ENCODE results near the gene ITPKA. TPM values are rescaled to one million over a fixed set of nuclear protein-coding genes. Genes with fewer than 3 reads are reported as not detected.

The ITPKA gene
- total and polyA plus RNA-seq, 2 of the 13 experiments (the other 11 are each of a cell fraction or from before 2014, with no cell fraction given), result 13.2 to 41.3 TPM

- ChIA-PET CTCF (ENCODE audit: low intra/inter-chr PET ratio, low total read pairs) (interaction anchor here (1.6 kb wide), 1 partner anchor 42 kb away, joined by 13 read pairs; no protein-coding TSS in a partner anchor), POLR2A (interaction anchor here (1.5 kb wide), 2 partner anchors 12 to 15 kb away, joined by 5 read pairs; no protein-coding TSS in a partner anchor)
- ATAC-seq, result peak; percentile 4; the same call in 2 of the 3 replicates
- Histone ChIP-seq H4K20me1 (ENCODE audit: insufficient read depth, low read length) (no peaks in the 10 kb centered on the region), H3K79me2 (ENCODE audit: insufficient read depth, low read length) (no peaks in the 10 kb centered on the region), H3K4me2 (ENCODE audit: low read depth, low read length) (no peak overlapping the region), H3K27ac (ENCODE audit: extremely low read length, insufficient read depth, low read length) (no peak overlapping the region), H3K9ac (ENCODE audit: insufficient read depth, low read depth, low read length) (no peak overlapping the region), H3K27me3 (ENCODE audit: control insufficient read depth in 1 of 2, insufficient read depth in 2 of 2, low read length in 2 of 2) (peaks cover 0 to 5% of the 10 kb centered on the region in 2 experiments; a peak in 1 of 5 replicates), H3K4me3 (replicated peaks in 1 of 3; ENCODE audit: insufficient read depth in 1 of 3, low read depth in 2 of 3, low read length in 3 of 3) (no peak overlapping the region), H3K9me3 (ENCODE audit: low read length) (no peaks in the 10 kb centered on the region), H2AFZ (ENCODE audit: low read length) (no peak overlapping the region), H3K36me3 (replicated peaks in 1 of 2; ENCODE audit: control insufficient read depth in 1 of 2, insufficient read depth in 2 of 2, low read length in 2 of 2) (peaks cover under 1 to 5% of the 10 kb centered on the region in 2 experiments; a peak in 4 of 5 replicates), H3K4me1 (ENCODE audit: insufficient read depth, low read length) (0 out of 2 replicates have a peak, but pooled peaks cover 6% of the 10 kb centered on the region)
- no peak for TF ChIP-seq ZNF605 (CRISPR knock-in tag; IDR thresholded peaks at IDR 0.05)
- TF ChIP-seq ERF (CRISPR knock-in tag; IDR thresholded peaks at IDR 0.05), result no peak
- TF ChIP-seq, protein P1, sequence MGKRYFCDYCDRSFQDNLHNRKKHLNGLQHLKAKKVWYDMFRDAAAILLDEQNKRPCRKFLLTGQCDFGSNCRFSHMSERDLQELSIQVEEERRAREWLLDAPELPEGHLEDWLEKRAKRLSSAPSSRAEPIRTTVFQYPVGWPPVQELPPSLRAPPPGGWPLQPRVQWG (CRISPR knock-in tag; IDR thresholded peaks at IDR 0.05; ENCODE audit: borderline replicate concordance, low read depth), result no peak
- TF ChIP-seq HIC2 (CRISPR knock-in tag; IDR thresholded peaks at IDR 0.05; ENCODE audit: low read depth), result no peak
- WGBS (ENCODE audit: low lambda C conversion rate), result 64% methylated on average over 7 of the region's 7 CpGs
- in situ Hi-C loops (cut with HindIII; ENCODE audit: extremely low pct_ligation_motif_present, low pct_unique_long_range_greater_than_20kb) (no loop called here), intact Hi-C loops (cut with micrococcal nuclease; ENCODE audit: unreplicated experiment) (loop anchor here (5.0 kb wide), 1 partner anchor 41 kb away; no protein-coding TSS in a partner anchor)
- no peak for DNase-seq (ENCODE audit: low spot score)
- no peak for FAIRE-seq
- no TSS peak for BruUV-seq (replicated peaks)
These were observed 14.2 kb downstream of the ITPKA start for GRCh38 chr15:41507820-41508290.

DNA sequence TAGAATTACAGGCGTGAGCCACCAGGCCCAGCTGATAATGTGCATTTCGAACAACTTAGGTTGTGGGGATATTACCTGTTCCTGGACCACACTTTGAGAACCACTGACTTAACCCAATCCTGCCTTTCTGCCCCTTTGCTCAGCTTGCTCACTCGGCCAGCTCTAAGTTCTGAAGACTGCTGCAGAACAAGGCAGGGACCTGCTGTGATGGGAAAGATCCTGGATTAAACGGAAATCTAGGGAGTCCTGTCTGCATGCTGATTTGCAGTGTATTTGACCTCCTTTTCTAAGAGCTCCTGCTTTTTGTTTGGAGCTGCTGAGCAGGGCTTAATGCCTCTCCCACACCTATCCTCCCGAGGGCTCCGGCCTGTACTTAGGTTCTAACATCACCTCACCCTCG is 17.1 kb downstream of the ITPKA start:
- in situ Hi-C loops (cut with HindIII; ENCODE audit: extremely low pct_ligation_motif_present, low pct_unique_long_range_greater_than_20kb), result no loop called here
- no peaks in the 10 kb centered on the region for H3K9me3 ChIP-seq (ENCODE audit: low read length)
- no TSS peak for BruUV-seq (replicated peaks)
- H3K9ac ChIP-seq (ENCODE audit: insufficient read depth, low read depth, low read length), result no peak overlapping the region
- no peaks in the 10 kb centered on the region for H4K20me1 ChIP-seq (ENCODE audit: insufficient read depth, low read length)
- no peaks in the 10 kb centered on the region for H3K36me3 ChIP-seq (replicated peaks in 1 of 2; ENCODE audit: control insufficient read depth in 1 of 2, insufficient read depth in 2 of 2, low read length in 2 of 2)
- H3K4me2 ChIP-seq (ENCODE audit: low read depth, low read length), result no peak overlapping the region
- FAIRE-seq, result no peak
- no peaks in the 10 kb centered on the region for H3K79me2 ChIP-seq (ENCODE audit: insufficient read depth, low read length)
- intact Hi-C loops (cut with micrococcal nuclease; ENCODE audit: unreplicated experiment), result no loop called here
- H3K4me3 ChIP-seq (replicated peaks in 1 of 3; ENCODE audit: insufficient read depth in 1 of 3, low read depth in 2 of 3, low read length in 3 of 3), result no peak overlapping the region
- ChIA-PET POLR2A (no interaction called here), CTCF (ENCODE audit: low intra/inter-chr PET ratio, low total read pairs) (no interaction called here)
- H3K27me3 ChIP-seq (ENCODE audit: control insufficient read depth in 1 of 2, insufficient read depth in 2 of 2, low read length in 2 of 2), result peaks cover 0 to 5% of the 10 kb centered on the region in 2 experiments; a peak in 1 of 5 replicates
- DNase-seq (ENCODE audit: low spot score), result no peak
- 0 out of 2 replicates have a peak, but pooled peaks cover 6% of the 10 kb centered on the region for H3K4me1 ChIP-seq (ENCODE audit: insufficient read depth, low read length)
- no peak overlapping the region for H3K27ac ChIP-seq (ENCODE audit: extremely low read length, insufficient read depth, low read length)
- TF ChIP-seq MED13 (CRISPR knock-in tag; IDR thresholded peaks at IDR 0.05) (no peak), BCLAF1 (IDR thresholded peaks at IDR 0.05) (no peak), TBX3 (IDR thresholded peaks at IDR 0.05; ENCODE audit: borderline replicate concordance) (no peak), EP300 (IDR thresholded peaks at IDR 0.05; ENCODE audit: low read depth in 2 of 2, low read length in 2 of 2) (no peak), EP300 (CRISPR knock-in tag; IDR thresholded peaks at IDR 0.05; ENCODE audit: borderline replicate concordance) (no peak), ZNF441 (CRISPR knock-in tag; IDR thresholded peaks at IDR 0.05; ENCODE audit: borderline replicate concordance) (no peak), RFXANK (CRISPR knock-in tag; IDR thresholded peaks at IDR 0.05) (no peak), ZNF570 (CRISPR knock-in tag; IDR thresholded peaks at IDR 0.05; ENCODE audit: borderline replicate concordance) (no peak)
- H2AFZ ChIP-seq (ENCODE audit: low read length), result no peak overlapping the region
- 53% methylated on average over 7 of the region's 7 CpGs for WGBS (ENCODE audit: low lambda C conversion rate)
- ATAC-seq, result no peak
